Loucy (cell line): Measurements from ENCODE around the gene MSANTD1.

ENCODE experiments used
- H2AFZ ChIP-seq: fragments of 200-600 bp; sonication (generic); 2 replicates; pipeline ENCODE4 v1.6.0; 2016; ENCODE audit warnings: antibody characterized with exemption, mild to moderate bottlenecking, low read length, moderate library complexity
- H3F3A ChIP-seq: fragments of 200-600 bp; 2 replicates; pipeline ENCODE4 v1.6.0; 2016; ENCODE audit warnings: antibody characterized with exemption, low read depth, mild to moderate bottlenecking
- H3K27me3 ChIP-seq: fragments of 200-600 bp; sonication (generic); 2 replicates; pipeline ENCODE4 v1.6.1; 2014; ENCODE audit warnings: low read length, mild to moderate bottlenecking; ENCODE audit not compliant: insufficient read depth, poor library complexity, severe bottlenecking
- H3K36me3 ChIP-seq: fragments of 200-600 bp; sonication (generic); 2 replicates; pipeline ENCODE4 v1.6.1; 2016; ENCODE audit warnings: low read length; ENCODE audit not compliant: insufficient read depth
- H3K4me1 ChIP-seq: fragments of 200-600 bp; sonication (generic); 2 replicates; pipeline ENCODE4 v1.5.1; 2014; ENCODE audit warnings: low read length, mild to moderate bottlenecking; ENCODE audit not compliant: insufficient read depth, poor library complexity, severe bottlenecking
- H3K4me2 ChIP-seq: fragments of 200-600 bp; sonication (generic); 2 replicates; pipeline ENCODE4 v1.6.0; 2014; ENCODE audit warnings: antibody characterized with exemption, low read length, low read depth, mild to moderate bottlenecking; ENCODE audit not compliant: poor library complexity, severe bottlenecking
- H3K4me3 ChIP-seq: fragments of 200-600 bp; sonication (generic); 2 replicates; pipeline ENCODE4 v1.5.1; 2014; ENCODE audit warnings: low read length, mild to moderate bottlenecking, mixed read lengths; ENCODE audit not compliant: poor library complexity, severe bottlenecking
- H3K79me2 ChIP-seq: fragments of 200-600 bp; sonication (generic); 2 replicates; pipeline ENCODE4 v1.6.1; 2014; ENCODE audit warnings: low read length; ENCODE audit not compliant: insufficient read depth
- H3K9ac ChIP-seq: fragments of 200-600 bp; sonication (generic); 2 replicates; pipeline ENCODE4 v1.6.0; 2014; ENCODE audit warnings: mild to moderate bottlenecking, low read depth, low read length, moderate library complexity; ENCODE audit not compliant: poor library complexity, severe bottlenecking
- H3K9me2 ChIP-seq: fragments of 200-600 bp; sonication (generic); replicated peaks from 2 replicates; pipeline ENCODE4 v1.6.1; 2016; ENCODE audit warnings: low read depth, low read length, mixed read lengths
- H3K9me3 ChIP-seq: fragments of 200-600 bp; sonication (generic); 2 replicates; pipeline ENCODE4 v1.6.1; 2014; ENCODE audit warnings: mild to moderate bottlenecking, antibody characterized with exemption, low read length, low read depth; ENCODE audit not compliant: insufficient read depth
- H4K20me1 ChIP-seq: fragments of 200-600 bp; sonication (generic); 2 replicates; pipeline ENCODE4 v1.6.0; 2014; ENCODE audit warnings: antibody characterized with exemption, low read length, mild to moderate bottlenecking; ENCODE audit not compliant: insufficient read depth, poor library complexity, severe bottlenecking
- CTCF ChIP-seq: fragments of 200-600 bp; sonication (generic); conservative IDR thresholded peaks from 2 replicates; pipeline ENCODE4 v1.5.1; 2014; ENCODE audit warnings: mild to moderate bottlenecking, antibody characterized with exemption, low read length
- EZH2phosphoT487 ChIP-seq: fragments of 200-600 bp; IDR thresholded peaks from 2 replicates; pipeline ENCODE4 v1.6.1; 2018; ENCODE audit warnings: antibody characterized with exemption, mild to moderate bottlenecking, moderate library complexity, borderline replicate concordance

The MSANTD1 gene

GRCh38 chr4:3301450-3302172 is 52.7 kb downstream of the MSANTD1 start:
- TF ChIP-seq CTCF (no peak), EZH2phosphoT487 (no peak)

GRCh38 chr4:3302173-3302785 is 53.3 kb downstream of the MSANTD1 start:
- TF ChIP-seq EZH2phosphoT487 (no peak), CTCF (no peak)
- no peaks in the 10 kb centered on the region for H3K27me3 ChIP-seq
- H3K4me3 ChIP-seq = peak overlapping the region; percentile 80
- no peaks in the 10 kb centered on the region for H3K9me3 ChIP-seq
- H2AFZ ChIP-seq = no peak overlapping the region
- peaks cover 93% of the 10 kb centered on the region for H3K79me2 ChIP-seq
- peak overlapping the region; percentile 79 for H3K9ac ChIP-seq
- peaks cover 4% of the 10 kb centered on the region; the same call in 1 of the 2 replicates for H3F3A ChIP-seq
- H3K4me1 ChIP-seq = peaks cover 91% of the 10 kb centered on the region
- no peaks in the 10 kb centered on the region for H3K9me2 ChIP-seq
- peaks cover 55% of the 10 kb centered on the region for H4K20me1 ChIP-seq
- H3K4me2 ChIP-seq = peak overlapping the region; percentile 99
- H3K36me3 ChIP-seq = no peaks in the 10 kb centered on the region

More at GRCh38 chr4:3301450-3302172, 52.7 kb downstream of the MSANTD1 start:
- peaks cover 4% of the 10 kb centered on the region; the same call in 1 of the 2 replicates for H3F3A ChIP-seq
- no peaks in the 10 kb centered on the region for H3K9me3 ChIP-seq
- H4K20me1 ChIP-seq = peaks cover 61% of the 10 kb centered on the region
- H3K27me3 ChIP-seq = no peaks in the 10 kb centered on the region
- no peaks in the 10 kb centered on the region for H3K9me2 ChIP-seq
- H2AFZ ChIP-seq = no peak overlapping the region
- peaks cover 91% of the 10 kb centered on the region for H3K4me1 ChIP-seq
- peak overlapping the region; percentile 46 for H3K9ac ChIP-seq
- peak overlapping the region; percentile 99 for H3K4me2 ChIP-seq
- peak overlapping the region; percentile 80 for H3K4me3 ChIP-seq
- peaks cover 93% of the 10 kb centered on the region for H3K79me2 ChIP-seq
- no peaks in the 10 kb centered on the region for H3K36me3 ChIP-seq

- no peaks in the 10 kb centered on the region for H3K36me3 ChIP-seq
- H4K20me1 ChIP-seq = peaks cover 55% of the 10 kb centered on the region
- H3K9me2 ChIP-seq = no peaks in the 10 kb centered on the region
- H3K4me3 ChIP-seq = peak overlapping the region; percentile 80
- H3K79me2 ChIP-seq = peaks cover 93% of the 10 kb centered on the region
- H3K9ac ChIP-seq = peak overlapping the region; percentile 79
- peaks cover 91% of the 10 kb centered on the region for H3K4me1 ChIP-seq
- peak overlapping the region; percentile 99 for H3K4me2 ChIP-seq
- H3F3A ChIP-seq = peaks cover 4% of the 10 kb centered on the region; the same call in 1 of the 2 replicates
- H3K9me3 ChIP-seq = no peaks in the 10 kb centered on the region
- TF ChIP-seq CTCF (no peak), EZH2phosphoT487 (no peak)
- no peaks in the 10 kb centered on the region for H3K27me3 ChIP-seq
- no peak overlapping the region for H2AFZ ChIP-seq
Observed at GRCh38 chr4:3302786-3303564, 54.0 kb downstream of the MSANTD1 start.
